CD14-positive monocyte (primary cell): Measurements from ENCODE around the gene INSIG2. TPM values are rescaled to one million over a fixed set of nuclear protein-coding genes. Genes with fewer than 3 reads are reported as not detected.

Source experiments
- DNase-seq, 3 donors: peaks; one replicate each; pipeline ENCODE4 v3.0.0-alpha.2; 2011 to 2022
- H2AFZ ChIP-seq: 2 replicates; pipeline ENCODE4 v1.6.0; 2012; ENCODE audit warnings: mild to moderate bottlenecking, low read depth, low read length, inconsistent platforms; ENCODE audit not compliant: insufficient read depth, poor library complexity, severe bottlenecking
- H3K27ac ChIP-seq, 2 donors: 1 replicate in 1 of 2; 2 replicates in 1 of 2; pipeline ENCODE4 v1.5.1; 2012 to 2013; ENCODE audit warnings: low read length in 2 of 2, control low read depth in 1 of 2, inconsistent platforms in 1 of 2, low read depth in 1 of 2, mild to moderate bottlenecking in 1 of 2
- H3K27me3 ChIP-seq, 2 donors: one replicate each; pipeline versions ENCODE4 v1.6.0 to v1.6.1; 2011 to 2013; ENCODE audit warnings: low read length in 2 of 2; ENCODE audit not compliant: control insufficient read depth in 2 of 2, insufficient read depth in 2 of 2
- H3K36me3 ChIP-seq, 2 donors: replicated peaks in 1 of 2; 1 replicate in 1 of 2; 2 replicates in 1 of 2; pipeline versions ENCODE4 v1.5.1 to v1.6.1; 2012 to 2013; ENCODE audit warnings: low read length in 2 of 2, control low read depth in 1 of 2, inconsistent platforms in 1 of 2, mild to moderate bottlenecking in 1 of 2; ENCODE audit not compliant: insufficient read depth in 2 of 2, control insufficient read depth in 1 of 2
- H3K4me1 ChIP-seq, 2 donors: 1 replicate in 1 of 2; 2 replicates in 1 of 2; pipeline versions ENCODE4 v1.5.1 to v1.6.1; 2012 to 2013; ENCODE audit warnings: low read length in 2 of 2, control low read depth in 1 of 2, inconsistent platforms in 1 of 2, mild to moderate bottlenecking in 1 of 2, moderate library complexity in 1 of 2; ENCODE audit not compliant: insufficient read depth in 2 of 2, control insufficient read depth in 1 of 2
- H3K4me2 ChIP-seq: replicated peaks from 2 replicates; pipeline ENCODE3; 2012; ENCODE audit warnings: low read length, moderate library complexity, mild to moderate bottlenecking; ENCODE audit not compliant: poor library complexity, severe bottlenecking; ENCODE audit errors: extremely low read depth
- H3K4me3 ChIP-seq, 3 experiments: fragments of 200-600 bp in 1 of 3; sonication (generic) in 1 of 3; replicated peaks in 1 of 3; 1 replicate in 2 of 3; 2 replicates in 1 of 3; pipeline ENCODE4 v1.5.1; 2011 to 2013; ENCODE audit warnings: low read length in 3 of 3, mild to moderate bottlenecking in 3 of 3, control low read depth in 2 of 3, low read depth in 2 of 3, inconsistent platforms in 1 of 3, moderate library complexity in 1 of 3
- H3K79me2 ChIP-seq: 2 replicates; pipeline ENCODE4 v1.6.0; 2012; ENCODE audit warnings: mild to moderate bottlenecking, control low read depth, inconsistent platforms, low read length, moderate library complexity; ENCODE audit not compliant: insufficient read depth
- H3K9ac ChIP-seq: 2 replicates; pipeline ENCODE4 v1.6.0; 2017; ENCODE audit warnings: low read length, mild to moderate bottlenecking; ENCODE audit not compliant: insufficient read depth, poor library complexity, severe bottlenecking
- H3K9me3 ChIP-seq, 2 donors: replicated peaks in 1 of 2; 1 replicate in 1 of 2; 2 replicates in 1 of 2; pipeline versions ENCODE4 v1.5.1 to v1.6.1; 2012 to 2013; ENCODE audit warnings: low read length in 2 of 2, control low read depth in 1 of 2; ENCODE audit not compliant: control insufficient read depth in 1 of 2, insufficient read depth in 1 of 2
- H4K20me1 ChIP-seq: 2 replicates; pipeline ENCODE4 v1.6.0; 2012; ENCODE audit warnings: mild to moderate bottlenecking, low read length, control low read depth, moderate library complexity; ENCODE audit not compliant: insufficient read depth
- H3K27ac Mint-ChIP-seq, 7 donors: one replicate each; pipeline ENCODE4 v1.8.0; 2020; ENCODE audit warnings: mild to moderate bottlenecking in 7 of 7, mixed read lengths in 7 of 7, moderate library complexity in 6 of 7, inconsistent platforms in 2 of 7
- H3K27me3 Mint-ChIP-seq, 3 donors: one replicate each; pipeline ENCODE4 v1.8.0; 2021 to 2022; ENCODE audit warnings: low read depth in 3 of 3, mild to moderate bottlenecking in 3 of 3, mixed read lengths in 3 of 3, moderate library complexity in 3 of 3, inconsistent platforms in 1 of 3
- H3K36me3 Mint-ChIP-seq, 2 donors: one replicate each; pipeline ENCODE4 v1.8.0; 2020; ENCODE audit warnings: mixed read lengths in 2 of 2, inconsistent platforms in 1 of 2, mild to moderate bottlenecking in 1 of 2
- H3K4me1 Mint-ChIP-seq: one replicate; pipeline ENCODE4 v1.8.0; 2020; ENCODE audit warnings: mild to moderate bottlenecking, mixed read lengths
- H3K4me3 Mint-ChIP-seq, 2 donors: one replicate each; pipeline ENCODE4 v1.8.0; 2020; ENCODE audit warnings: mild to moderate bottlenecking in 2 of 2, mixed read lengths in 2 of 2, moderate library complexity in 1 of 2
- H3K9me3 Mint-ChIP-seq, 7 donors: one replicate each; pipeline ENCODE4 v1.8.0; 2020 to 2022; ENCODE audit warnings: mixed read lengths in 7 of 7, mild to moderate bottlenecking in 6 of 7, moderate library complexity in 6 of 7, inconsistent platforms in 2 of 7
- CTCF ChIP-seq: fragments of 200-600 bp; IDR thresholded peaks from one replicate; pipeline ENCODE4 v1.8.0; 2022; ENCODE audit warnings: antibody characterized with exemption, mild to moderate bottlenecking
- WGBS: methylation state at CpG from one replicate; pipeline ENCODE4 v1.1.5; 2013; ENCODE audit warnings: missing lambda C conversion rate; ENCODE audit not compliant: insufficient coverage; 5-methylcytosine and 5-hydroxymethylcytosine counted together
- intact Hi-C, 2 donors: fragments of 100-400 bp; cut with micrococcal nuclease; formaldehyde crosslinking; loops; one replicate each; pipeline versions ENCODE4 v1.15.0 to v1.15.1; 2023
- polyA plus RNA-seq, 3 donors: library from polyadenylated mRNA; depleted of rRNA in 1 of 3; unstranded in 2 of 3; stranded (reverse) in 1 of 3; fragments of 300-500 nt in 2 of 3; fragments of >200 nt in 1 of 3; fragmentation: Illumina TruSeq in 2 of 3; gene quantifications; 1 replicate in 2 of 3; 2 replicates in 1 of 3; pipeline ENCODE4 v1.2.3, GENCODE V29; 2012 to 2021

The INSIG2 gene
- polyA plus RNA-seq, 3 donors = 13.6 to 17.2 (median 14.8) TPM

- Histone ChIP-seq H3K4me3 (no peak overlapping the region), H3K27ac (no peak overlapping the region), H3K4me2 (no peak overlapping the region), H3K79me2 (no peaks in the 10 kb centered on the region), H3K9me3 (no peaks in the 10 kb centered on the region), H3K27me3 (peaks cover 0 to 3% of the 10 kb centered on the region in 2 donors), H3K36me3 (no peaks in the 10 kb centered on the region), H3K4me1 (peaks cover 16% of the 10 kb centered on the region in 2 donors), H4K20me1 (no peaks in the 10 kb centered on the region), H3K9ac (no peak overlapping the region), H2AFZ (no peak overlapping the region)
- TF ChIP-seq CTCF = no peak
- no peak for DNase-seq
- Mint-ChIP-seq H3K9me3 (peaks cover 0 to 3% (median 0%) of the 10 kb centered on the region in 7 donors), H3K4me1 (peaks cover 16% of the 10 kb centered on the region), H3K4me3 (peak overlapping the region in 1 of 2 donors; percentile 10), H3K36me3 (no peaks in the 10 kb centered on the region), H3K27me3 (peaks cover 2 to 7% (median 5%) of the 10 kb centered on the region in 3 donors), H3K27ac (no peak overlapping the region)
- intact Hi-C loops = no loop called here
- WGBS = 83% methylated on average over 1 of the region's 5 CpGs
Measured at GRCh38 chr2:118065015-118065706, 23.1 kb upstream of the INSIG2 start.

GRCh38 chr2:118065921-118066511 lies 22.3 kb upstream of the INSIG2 start:
- DNase-seq = no peak
- no peaks in the 10 kb centered on the region for H3K79me2 ChIP-seq
- peaks cover 7% of the 10 kb centered on the region for H3K4me1 Mint-ChIP-seq
- peaks cover 0 to 6% of the 10 kb centered on the region in 2 donors for H3K27me3 ChIP-seq
- H3K4me2 ChIP-seq = no peak overlapping the region
- no peak overlapping the region for H3K27ac ChIP-seq
- no peak overlapping the region for H3K9ac ChIP-seq
- H3K4me3 Mint-ChIP-seq = no peak overlapping the region
- peaks cover 5 to 7% (median 6%) of the 10 kb centered on the region in 3 donors for H3K27me3 Mint-ChIP-seq
- 85% methylated on average over 2 of the region's 8 CpGs for WGBS
- H3K9me3 ChIP-seq = no peaks in the 10 kb centered on the region
- H3K4me1 ChIP-seq = peaks cover 7% of the 10 kb centered on the region in 2 donors
- intact Hi-C loops = no loop called here
- H3K9me3 Mint-ChIP-seq = peaks cover 0 to under 1% (median 0%) of the 10 kb centered on the region in 7 donors
- no peak overlapping the region for H3K4me3 ChIP-seq
- H3K27ac Mint-ChIP-seq = peak overlapping the region in 1 of 7 donors; percentile 61
- no peaks in the 10 kb centered on the region for H4K20me1 ChIP-seq
- H3K36me3 ChIP-seq = no peaks in the 10 kb centered on the region
- H3K36me3 Mint-ChIP-seq = no peaks in the 10 kb centered on the region
- TF ChIP-seq CTCF = no peak
- no peak overlapping the region for H2AFZ ChIP-seq
